Stimulated activated CD4-positive, alpha-beta T cell treated with anti-CD3 and anti-CD28 coated beads, TNF-alpha, amount 100 ng/mL, for 48 hours (primary cell): ENCODE results near the gene PRKG1.
"Not testable (repeated sequence)": the region's sequence is repeated elsewhere in the genome, so short reads cannot be mapped to it uniquely, and the experiment has no call there.

Source experiments
- DNase-seq, 3 donors: peaks; one replicate each; pipeline ENCODE4 v3.0.0-alpha.2; 2020; ENCODE audit warnings: low read depth in 3 of 3

Gene PRKG1

GRCh38 chr10:51170518-51171245 is 96.4 kb downstream of the PRKG1 start:
- no peak for DNase-seq

- DNase-seq, result no peak
These were observed 97.7 kb downstream of the PRKG1 start for GRCh38 chr10:51171946-51172345.

- no peak for DNase-seq
These were observed 102.8 kb downstream of the PRKG1 start for GRCh38 chr10:51176976-51177695.

GRCh38 chr10:51178634-51179033 is 104.3 kb downstream of the PRKG1 start:
- no peak for DNase-seq

- no peak for DNase-seq
These were observed 105.9 kb downstream of the PRKG1 start for GRCh38 chr10:51180141-51180540.

- no peak for DNase-seq
These were observed 109.5 kb downstream of the PRKG1 start for GRCh38 chr10:51183783-51184182.

GRCh38 chr10:51186361-51186760 is 112.1 kb downstream of the PRKG1 start:
- no peak for DNase-seq

- no peak for DNase-seq
These were observed 113.7 kb downstream of the PRKG1 start for GRCh38 chr10:51188008-51188407.

GRCh38 chr10:51188866-51189265 is 114.6 kb downstream of the PRKG1 start:
- no peak for DNase-seq

- DNase-seq, result no peak
These were observed 122.4 kb downstream of the PRKG1 start for GRCh38 chr10:51196508-51197175.

GRCh38 chr10:51198170-51198569 is 123.9 kb downstream of the PRKG1 start:
- no peak for DNase-seq

GRCh38 chr10:51201947-51202346 is 127.7 kb downstream of the PRKG1 start:
- DNase-seq, result no peak

- DNase-seq, result no peak
These were observed 129.1 kb downstream of the PRKG1 start for GRCh38 chr10:51203359-51203758.

- DNase-seq, result no peak
These were observed 129.8 kb downstream of the PRKG1 start for GRCh38 chr10:51204066-51204465.

GRCh38 chr10:51204701-51205100 is 130.4 kb downstream of the PRKG1 start:
- no peak for DNase-seq

GRCh38 chr10:51206500-51206899 is 132.2 kb downstream of the PRKG1 start:
- DNase-seq, result no peak

- DNase-seq, result not testable (repeated sequence)
These were observed 138.7 kb downstream of the PRKG1 start for GRCh38 chr10:51212937-51213336.

GRCh38 chr10:51214207-51215196 is 140.2 kb downstream of the PRKG1 start:
- DNase-seq, result no peak

GRCh38 chr10:51215951-51216834 is 141.9 kb downstream of the PRKG1 start:
- DNase-seq, result no peak

GRCh38 chr10:51217505-51217904 is 143.2 kb downstream of the PRKG1 start:
- no peak for DNase-seq
